A549 treated with DMSO at 1 μM for 4 hours (cell line): ENCODE results near the gene LFNG. TPM values are rescaled to one million over a fixed set of nuclear protein-coding genes. Genes with fewer than 3 reads are reported as not detected.

ENCODE experiments used
- total RNA-seq: library from RNA; stranded (reverse); fragments of 200-300 nt; extraction: Qiagen RNA extraction; gene quantifications from 5 replicates; pipeline ENCODE4 v1.2.3, GENCODE V29; 2022; ENCODE audit warnings: low read depth

Gene LFNG
- total RNA-seq, result 9.5 to 16.1 TPM (median 12.7 TPM) in 5 replicates

GRCh38 chr7:2519119-2519930, at the start of gene LFNG:
Gene LFNG, plus strand, starts transcription at chr7:2519774. Its CDS starts 88 bp downstream, at chr7:2519862.

GRCh38 chr7:2476298-2476697, 43.3 kb upstream of the LFNG start, which contains the start of gene GRIFIN:
Gene GRIFIN, minus strand, starts transcription at chr7:2476398. Its CDS starts 15 bp downstream, at chr7:2476383.

GRCh38 chr7:2555121-2556052, 35.8 kb downstream of the LFNG start, which contains the start of gene BRAT1:
Gene BRAT1, minus strand, starts transcription at chr7:2555524. Its CDS starts 1,093 bp downstream, at chr7:2554431.

GRCh38 chr7:2558629-2559282, 39.2 kb downstream of the LFNG start, which contains the start of gene IQCE:
Gene IQCE, plus strand, starts transcription at chr7:2558979. Its CDS starts 203 bp downstream, at chr7:2559182.

Other genes with a start within 250 kb of the LFNG start
- 38.1 to 69.3 TPM (median 65.8 TPM) in 5 replicates for gene SNX8, start 205.3 kb upstream of the LFNG start, total RNA-seq
- gene EIF3B, start 164.9 kb upstream of the LFNG start, total RNA-seq, result 223 to 278 TPM (median 232 TPM) in 5 replicates
- gene CHST12, start 116.2 kb upstream of the LFNG start, total RNA-seq, result 6.5 to 13.8 TPM (median 12.2 TPM) in 5 replicates
- gene GRIFIN, start 43.4 kb upstream of the LFNG start, total RNA-seq, result not detected in 5 replicates
- 24.8 to 39.5 TPM (median 34.7 TPM) in 5 replicates for gene BRAT1, start 35.8 kb downstream of the LFNG start, total RNA-seq
- 10.1 to 15.8 TPM (median 12.7 TPM) in 5 replicates for gene IQCE, start 39.2 kb downstream of the LFNG start, total RNA-seq
- gene TTYH3, start 112.2 kb downstream of the LFNG start, total RNA-seq, result 49.0 to 70.3 TPM (median 56.4 TPM) in 5 replicates
- 0.01 to 0.05 TPM in 2 of 5 replicates, not detected in the others for gene AMZ1, start 168.4 kb downstream of the LFNG start, total RNA-seq